Stromal cell of bone marrow (primary cell): ENCODE measurements around the gene FRK.

Experiments used
- DNase-seq: peaks from one replicate; pipeline ENCODE4 v3.0.0-alpha.2; 2012; ENCODE audit warnings: low read depth

FRK gene

DNA sequence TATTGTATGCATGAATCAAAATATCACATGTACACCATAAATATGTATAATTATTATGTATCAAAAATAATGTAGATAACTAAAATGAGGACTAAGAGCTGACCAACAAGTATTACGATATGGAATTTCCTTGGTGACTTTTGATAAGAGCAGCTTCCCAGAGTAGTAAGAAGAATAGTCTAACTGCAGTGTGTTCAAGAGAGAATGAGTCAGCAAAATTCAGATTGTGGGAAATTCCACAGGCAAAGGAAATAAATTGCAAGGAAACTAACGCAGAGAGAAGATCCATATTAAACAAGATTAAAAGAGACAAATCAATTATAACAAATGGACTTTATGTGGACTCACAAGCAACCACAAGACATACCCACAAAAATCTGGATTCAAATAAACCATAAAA is 26.4 kb downstream of the FRK start:
- peak; percentile 24 for DNase-seq

DNA sequence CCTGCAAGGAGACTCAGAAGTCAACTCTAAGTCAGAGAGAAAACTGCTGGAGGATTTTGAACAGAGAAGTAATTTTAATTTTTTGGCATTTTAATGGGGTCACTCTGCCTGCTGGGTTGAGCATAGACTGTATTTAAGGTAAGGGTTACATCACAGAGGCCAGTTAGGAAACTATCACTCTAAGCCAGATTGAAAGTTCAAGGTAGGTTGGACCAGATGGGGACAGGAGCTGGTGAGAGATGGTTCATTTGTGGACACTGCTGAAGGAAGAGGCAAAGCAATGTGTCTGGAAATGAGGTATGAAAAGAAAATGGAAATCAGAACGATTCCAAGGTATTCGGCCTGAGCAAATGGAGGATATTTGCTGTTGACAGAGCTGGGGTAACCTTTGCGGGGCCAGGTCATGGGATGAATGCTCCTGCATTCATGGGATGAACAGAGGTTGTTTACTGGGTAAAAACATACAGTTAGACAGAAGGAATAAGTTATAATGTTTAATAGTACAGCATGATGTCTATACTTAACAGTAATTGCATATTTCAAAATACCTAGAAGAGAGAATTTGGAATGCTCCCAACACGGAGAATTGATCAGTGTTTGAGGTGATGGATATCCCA is 26.9 kb downstream of the FRK start:
- DNase-seq, result no peak

DNA sequence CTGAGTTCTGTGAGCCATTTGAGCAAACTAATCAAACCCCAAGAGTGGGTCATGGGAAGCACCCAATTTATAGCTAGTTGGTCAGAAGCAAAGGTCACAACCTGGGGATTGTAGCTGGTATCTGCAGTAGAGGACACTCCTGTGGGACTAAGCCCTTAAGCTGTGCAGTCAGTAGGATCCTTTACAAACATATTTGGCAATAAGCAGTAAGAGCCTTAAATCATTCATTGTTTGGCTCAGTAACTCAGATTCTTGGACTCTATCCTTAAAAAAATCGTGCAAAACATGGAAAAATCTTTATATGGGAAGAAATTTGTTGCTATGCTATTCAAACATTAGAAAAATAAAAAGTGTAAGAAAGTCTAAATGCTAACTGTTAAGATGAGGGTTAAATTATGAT is 29.9 kb downstream of the FRK start:
- DNase-seq, result peak; percentile 22

DNA sequence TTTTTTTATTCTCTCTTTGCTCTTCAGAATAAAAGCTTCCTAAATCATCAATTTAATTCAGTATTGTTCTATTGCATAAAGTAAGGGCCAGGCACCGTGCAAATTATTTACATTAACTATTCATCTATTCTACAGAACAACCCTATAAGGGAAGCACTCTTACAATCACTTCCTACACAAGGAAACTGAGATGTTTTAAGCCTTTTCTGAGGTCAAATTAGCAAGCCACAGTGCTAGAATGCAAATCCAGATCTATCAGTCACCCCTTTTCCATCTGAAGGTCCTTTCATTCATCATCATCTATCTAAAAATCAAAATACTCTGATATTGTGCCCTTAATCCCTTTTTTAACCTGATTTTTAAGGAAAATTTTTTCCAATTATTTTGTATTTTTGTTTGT is 31.2 kb downstream of the FRK start:
- no peak for DNase-seq

DNA sequence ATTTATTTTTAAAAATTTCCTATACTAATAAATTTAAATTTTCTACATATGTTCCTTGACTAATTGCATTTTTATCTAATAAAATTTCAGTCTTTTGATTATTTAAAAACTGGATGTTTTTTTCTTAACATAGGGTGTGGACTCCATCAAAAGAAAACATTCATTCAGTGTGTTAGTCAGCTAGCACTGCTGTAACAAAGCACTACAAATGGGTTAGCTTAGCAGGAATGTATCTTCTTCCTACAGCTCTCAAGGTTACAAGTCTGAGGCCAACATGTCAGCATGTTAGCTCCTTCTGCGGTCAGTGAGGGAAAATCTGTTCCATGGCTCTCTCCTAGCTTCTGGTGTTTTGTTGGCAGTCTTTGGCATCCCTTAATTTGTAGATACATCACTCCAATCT is 32.5 kb downstream of the FRK start:
- DNase-seq, result no peak

DNA sequence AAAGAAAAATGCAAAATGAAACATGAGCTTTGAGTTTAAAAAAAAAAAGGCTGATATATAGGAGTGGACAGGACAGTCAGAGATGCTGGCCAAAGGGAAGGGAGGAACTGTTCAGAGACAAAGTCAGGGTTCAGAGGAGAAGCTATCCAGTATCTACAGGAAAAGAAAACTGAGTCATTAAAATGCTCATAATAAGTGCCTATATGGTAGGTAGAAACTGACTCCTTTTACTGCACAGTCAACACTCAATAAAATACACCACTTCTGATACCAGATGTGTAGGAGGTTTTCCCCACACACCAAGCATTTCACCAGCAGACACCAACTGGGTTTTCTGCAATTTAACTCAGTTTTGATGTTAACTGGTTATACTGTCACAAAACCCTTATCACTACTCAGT is 32.9 kb downstream of the FRK start:
- no peak for DNase-seq

DNA sequence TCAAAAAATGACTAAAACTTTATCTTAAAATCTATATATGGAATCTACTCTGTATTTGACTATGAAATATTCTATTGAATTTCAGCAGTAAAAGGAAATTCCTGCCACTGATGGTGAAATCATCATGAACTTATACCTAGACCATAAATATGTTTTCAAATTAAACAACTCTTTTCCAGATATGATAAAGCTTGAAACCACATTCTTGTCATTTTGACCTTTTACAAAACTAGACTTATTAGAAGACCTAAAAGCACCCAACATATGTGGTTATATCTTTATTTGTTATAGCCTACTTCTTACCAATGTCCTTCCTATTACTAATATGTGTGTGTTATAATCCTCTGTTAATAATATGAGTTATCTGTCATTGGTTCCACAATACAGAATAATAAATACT is 35.3 kb downstream of the FRK start:
- DNase-seq, result no peak

DNA sequence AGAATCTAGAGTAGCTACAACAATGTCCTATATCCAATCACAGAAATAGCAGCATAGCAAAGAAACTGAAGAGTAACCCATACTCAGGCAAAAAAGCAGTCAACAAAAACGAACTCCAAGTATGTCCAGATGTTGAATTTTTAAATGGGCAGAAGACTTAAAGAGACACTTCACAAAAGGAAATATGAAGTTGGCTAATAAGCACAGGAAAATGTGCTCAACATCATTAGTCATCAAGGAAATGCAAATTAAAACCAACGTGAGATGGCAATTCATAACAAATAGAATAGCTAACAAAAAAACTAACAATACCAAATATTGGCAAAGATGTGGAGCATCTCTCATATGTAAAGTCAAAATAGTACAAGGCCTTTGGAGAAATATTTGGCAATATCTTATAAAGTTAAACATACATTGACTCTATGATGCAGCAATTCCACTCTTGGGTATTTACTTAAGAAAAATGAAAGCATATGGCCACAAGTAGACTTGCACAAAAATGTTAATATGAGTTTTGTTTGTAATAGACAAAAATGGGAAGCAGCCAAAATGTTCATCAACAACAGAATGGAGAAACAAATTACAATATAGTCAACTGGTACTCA is 37.7 kb downstream of the FRK start:
- DNase-seq, result no peak

DNA sequence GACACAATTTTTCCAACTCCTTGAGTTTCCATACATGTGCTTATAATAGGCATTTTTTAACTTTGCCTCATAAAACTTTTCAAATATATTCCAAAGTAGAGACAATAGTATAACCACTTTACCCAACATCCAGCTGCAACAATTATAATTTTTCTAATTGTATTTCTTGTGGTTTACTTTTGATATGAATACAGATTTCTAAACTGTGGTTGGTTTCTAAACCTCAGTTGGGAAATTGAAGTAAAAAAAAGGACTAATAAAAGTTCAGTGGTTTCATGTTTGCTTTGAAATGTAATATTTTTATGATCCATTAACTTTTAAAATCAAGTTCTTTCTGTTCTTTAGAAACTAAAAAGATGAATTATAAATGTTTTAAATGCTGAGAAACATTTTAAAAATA is 40.0 kb downstream of the FRK start:
- DNase-seq, result no peak

DNA sequence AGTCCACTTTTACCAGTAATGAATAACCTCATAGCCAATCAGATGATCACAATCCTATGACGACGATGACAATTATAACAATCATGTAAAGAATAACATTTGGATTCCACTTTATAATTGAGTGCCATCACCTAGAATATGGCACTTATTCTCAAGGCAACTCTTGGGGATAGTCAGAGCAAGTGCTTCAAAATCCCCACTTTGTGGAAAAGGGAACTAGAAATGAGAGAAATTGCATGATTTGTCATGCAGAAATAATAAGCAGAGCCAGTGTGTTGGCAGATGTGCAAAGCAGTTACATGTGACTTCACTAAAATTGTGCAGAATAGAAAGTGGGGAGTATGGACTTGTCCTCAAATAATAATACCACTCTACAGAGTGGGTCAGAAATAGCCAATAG is 41.3 kb downstream of the FRK start:
- no peak for DNase-seq

DNA sequence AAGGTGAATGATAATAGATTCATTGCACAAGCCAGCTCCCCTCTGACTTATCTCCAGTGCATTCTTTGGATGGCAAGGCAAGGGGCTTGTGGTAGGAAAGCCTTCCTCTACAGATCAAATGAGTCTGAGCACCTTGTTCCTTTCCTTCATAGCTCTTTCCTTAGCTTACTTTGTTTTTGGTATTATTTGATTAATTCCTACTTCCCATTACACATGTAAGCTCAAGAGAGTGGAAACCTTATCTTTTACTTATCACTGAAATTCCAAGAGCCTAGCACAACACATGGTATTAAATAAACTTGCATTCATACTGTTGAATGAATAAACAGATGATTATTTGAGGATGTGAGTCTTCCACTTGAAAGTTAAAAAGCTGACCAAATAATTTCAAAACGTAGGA is 41.7 kb downstream of the FRK start:
- DNase-seq, result no peak

DNA sequence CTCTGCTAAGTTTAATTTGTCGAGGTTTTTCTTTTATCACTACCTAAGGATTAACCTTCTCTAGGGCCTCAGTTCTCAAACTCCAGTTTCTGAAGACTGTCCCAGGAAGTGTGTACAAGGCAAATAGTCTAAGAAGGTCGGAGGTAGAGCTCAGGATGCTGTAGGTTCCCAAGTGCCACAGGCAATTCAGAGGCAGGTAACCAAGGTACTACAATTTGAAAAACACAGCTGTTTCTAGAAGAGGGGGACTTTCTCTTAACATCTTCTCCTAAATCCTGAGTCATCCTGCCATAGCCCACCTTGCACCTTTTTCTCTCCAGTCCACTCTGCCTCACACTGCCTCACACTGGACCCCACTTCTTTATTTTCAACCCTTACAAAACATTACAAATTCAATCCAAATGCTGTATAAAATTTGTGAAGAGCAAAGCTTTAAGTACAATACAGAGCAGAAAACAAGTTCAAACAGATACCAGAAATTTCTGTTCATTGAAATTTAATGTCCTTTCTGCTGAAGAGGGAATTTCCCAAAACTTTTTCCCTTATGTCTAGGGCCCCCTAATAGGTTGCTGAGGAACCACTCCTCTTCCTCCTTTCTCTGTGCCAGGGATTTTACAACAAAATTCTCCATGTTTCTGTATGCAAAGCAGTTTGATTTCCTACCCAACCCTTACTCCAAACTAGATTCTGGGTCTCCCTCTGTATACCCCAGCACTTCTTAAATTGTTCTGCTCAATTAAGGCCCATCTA is 43.0 kb downstream of the FRK start:
- no peak for DNase-seq

DNA sequence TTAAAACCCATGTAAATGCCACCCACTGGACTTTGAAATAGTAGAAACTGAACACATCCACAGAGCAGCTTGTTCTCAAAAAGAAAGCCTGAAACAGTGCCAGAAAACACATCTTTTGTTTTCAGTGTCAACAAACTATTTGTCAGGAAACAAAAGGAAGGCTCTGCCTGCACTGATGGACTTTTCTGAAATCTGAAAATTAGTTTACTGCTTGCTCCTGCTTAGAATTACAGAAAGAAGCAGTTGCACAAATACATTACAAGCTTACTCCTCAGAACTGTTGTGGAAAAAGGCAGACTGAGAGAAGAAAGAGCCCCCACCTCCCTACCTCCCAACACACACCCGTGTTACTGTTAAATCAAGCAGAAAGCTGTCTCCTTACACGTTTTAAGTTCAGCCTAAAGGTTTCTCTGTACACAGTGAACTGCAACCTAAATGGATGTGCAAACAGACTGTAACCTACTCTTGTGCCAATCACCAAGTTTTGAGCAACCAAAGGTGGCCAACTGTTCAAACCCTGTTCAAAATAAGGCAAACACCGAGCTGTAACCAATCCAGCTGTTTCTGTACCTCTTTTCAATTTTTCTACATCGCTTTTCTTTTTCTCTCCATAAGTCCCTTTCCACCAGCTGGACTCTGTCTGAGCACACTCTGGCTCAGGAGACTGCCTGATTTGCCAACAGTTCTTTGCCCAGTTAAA is 43.7 kb downstream of the FRK start:
- DNase-seq, result no peak

DNA sequence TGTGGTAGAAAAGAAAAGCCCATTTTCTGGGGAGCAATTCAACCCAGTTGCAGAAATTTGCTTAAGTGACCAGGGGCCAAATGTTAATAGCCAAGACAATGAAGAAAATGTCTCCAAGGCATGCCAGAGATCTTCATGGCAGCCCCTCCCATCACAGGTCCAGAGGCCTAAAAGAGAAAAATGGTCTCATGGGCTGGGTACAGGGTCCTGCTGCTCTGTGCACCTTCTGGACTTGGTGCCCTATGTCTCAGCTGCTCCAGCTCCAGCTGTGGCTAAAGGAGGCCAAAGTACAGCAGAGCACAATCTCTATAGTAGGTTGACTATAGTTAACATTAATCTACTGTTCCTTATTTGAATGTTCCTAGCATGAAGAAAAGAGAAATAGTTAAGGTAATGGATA is 44.7 kb downstream of the FRK start:
- no peak for DNase-seq

DNA sequence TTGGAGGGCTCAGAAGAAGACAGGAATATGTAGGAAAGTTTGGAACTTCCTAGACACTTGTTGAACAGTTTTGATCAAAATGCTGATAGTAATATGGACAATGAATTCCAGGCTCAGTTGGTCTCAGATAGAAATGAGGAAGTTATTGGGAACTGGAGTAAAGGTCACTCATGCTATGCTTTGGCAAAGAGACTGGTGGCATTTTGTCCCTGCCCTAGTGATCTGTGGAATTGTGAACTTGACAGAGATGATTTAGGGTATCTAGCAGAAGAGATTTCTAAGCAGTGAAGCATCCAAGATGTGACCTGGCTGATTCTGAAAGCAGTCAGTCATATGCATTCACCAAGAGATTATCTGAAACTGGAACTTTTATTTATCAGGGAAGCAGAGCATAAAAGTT is 45.1 kb downstream of the FRK start:
- no peak for DNase-seq

DNA sequence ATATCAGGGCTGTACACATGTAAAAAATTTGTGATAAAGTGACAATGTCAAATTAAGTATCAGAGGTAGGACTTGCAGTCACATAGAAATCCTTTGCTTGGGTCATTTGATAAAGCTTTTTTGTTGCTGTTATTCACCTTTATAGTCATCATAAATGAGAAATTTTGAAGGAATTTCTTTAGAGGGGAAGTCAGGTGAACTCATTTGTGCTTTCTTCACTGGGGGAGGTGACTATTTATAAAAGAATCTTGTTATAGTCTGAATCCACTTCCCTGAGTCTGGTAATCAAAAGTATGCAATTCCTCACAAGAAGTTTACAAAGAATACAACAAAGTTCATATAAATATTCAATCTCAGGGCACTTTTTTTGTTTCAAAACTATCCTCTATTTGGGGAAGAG is 47.7 kb downstream of the FRK start:
- DNase-seq, result no peak

DNA sequence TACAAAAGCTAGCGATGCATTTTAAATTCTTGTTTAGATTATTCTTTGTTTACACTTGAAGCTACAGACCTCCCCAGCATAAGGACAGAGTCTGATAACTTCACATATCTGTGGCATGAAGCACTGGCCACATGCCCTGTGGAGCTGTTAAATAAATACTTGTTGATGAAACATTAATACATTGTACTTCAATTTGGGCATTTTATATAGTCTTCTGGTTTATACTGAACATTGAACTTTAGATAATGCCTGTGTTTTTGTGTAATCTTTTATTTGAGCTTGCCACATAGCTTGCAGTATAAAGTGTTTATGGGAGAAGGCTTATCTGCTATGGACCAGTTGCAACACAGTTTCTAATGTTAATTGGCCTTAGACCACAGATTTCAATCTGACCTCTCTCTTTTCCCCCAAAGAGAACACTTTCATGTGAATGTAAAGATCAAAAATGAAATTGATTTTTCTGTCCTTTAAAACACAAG is 48.2 kb downstream of the FRK start:
- DNase-seq, result no peak

DNA sequence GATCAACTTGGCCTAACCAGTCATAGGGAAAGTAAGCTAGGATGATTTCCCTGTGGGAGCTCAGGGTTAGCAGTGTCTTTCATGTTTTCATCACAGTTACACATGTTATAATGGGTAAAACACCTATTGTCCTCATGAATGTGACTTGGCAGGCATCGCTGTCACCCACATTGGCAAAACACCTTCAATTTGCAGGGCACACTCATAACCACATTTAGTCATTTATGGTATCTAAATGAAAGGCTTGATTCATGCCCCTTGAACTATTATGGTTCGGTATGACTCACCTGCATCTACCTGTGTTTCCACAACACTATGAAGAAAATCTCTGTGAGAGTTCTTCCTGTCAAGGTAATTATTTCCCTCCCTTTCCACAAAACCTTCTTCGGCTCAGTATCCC is 49.2 kb downstream of the FRK start:
- DNase-seq, result no peak

DNA sequence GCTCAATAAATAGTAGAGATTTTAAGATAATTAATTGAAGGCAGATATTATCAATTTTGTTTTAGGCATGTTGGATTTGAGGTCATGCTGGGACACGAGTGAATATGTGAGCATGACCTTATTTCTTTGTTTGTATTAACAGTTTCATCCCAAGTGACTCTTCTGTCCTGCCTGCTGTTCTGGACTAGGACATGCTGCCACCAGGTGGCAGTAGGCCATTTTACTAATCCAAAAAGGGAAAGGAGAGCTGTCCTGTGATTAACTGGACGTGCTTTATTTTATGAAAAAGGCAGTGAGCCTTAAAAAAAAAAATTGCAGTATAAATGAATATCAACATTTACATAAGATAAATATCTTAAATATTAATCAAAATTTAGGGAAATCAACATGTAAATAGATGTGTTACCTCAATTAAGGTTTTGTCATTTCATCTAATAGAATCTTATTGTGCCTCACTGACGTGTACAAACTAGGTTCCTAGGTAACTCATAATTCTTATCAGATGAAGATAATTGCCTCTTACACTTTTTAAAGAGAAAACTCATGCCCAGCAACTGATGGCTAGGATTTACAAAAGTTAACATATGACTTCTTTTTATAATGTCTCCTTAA is 49.8 kb downstream of the FRK start:
- DNase-seq, result peak; percentile 62

DNA sequence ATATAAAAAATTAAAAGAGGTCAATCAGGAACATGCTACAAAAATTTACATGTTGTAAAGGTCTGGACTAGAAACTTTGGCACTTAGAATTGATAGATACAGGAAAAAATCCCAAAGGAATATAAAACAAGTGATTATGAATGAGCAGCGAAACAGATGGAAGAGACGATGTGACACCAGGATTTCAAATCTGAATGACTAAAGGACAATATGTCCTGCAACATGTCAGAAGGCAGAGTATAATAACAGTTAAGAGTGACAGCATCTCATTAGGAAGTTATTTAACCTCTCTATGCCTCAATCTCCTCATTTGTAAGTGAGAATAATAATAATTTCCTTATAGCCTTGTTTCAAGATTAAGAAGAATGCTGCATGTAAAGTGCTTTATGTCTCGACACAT is 50.3 kb downstream of the FRK start:
- no peak for DNase-seq

DNA sequence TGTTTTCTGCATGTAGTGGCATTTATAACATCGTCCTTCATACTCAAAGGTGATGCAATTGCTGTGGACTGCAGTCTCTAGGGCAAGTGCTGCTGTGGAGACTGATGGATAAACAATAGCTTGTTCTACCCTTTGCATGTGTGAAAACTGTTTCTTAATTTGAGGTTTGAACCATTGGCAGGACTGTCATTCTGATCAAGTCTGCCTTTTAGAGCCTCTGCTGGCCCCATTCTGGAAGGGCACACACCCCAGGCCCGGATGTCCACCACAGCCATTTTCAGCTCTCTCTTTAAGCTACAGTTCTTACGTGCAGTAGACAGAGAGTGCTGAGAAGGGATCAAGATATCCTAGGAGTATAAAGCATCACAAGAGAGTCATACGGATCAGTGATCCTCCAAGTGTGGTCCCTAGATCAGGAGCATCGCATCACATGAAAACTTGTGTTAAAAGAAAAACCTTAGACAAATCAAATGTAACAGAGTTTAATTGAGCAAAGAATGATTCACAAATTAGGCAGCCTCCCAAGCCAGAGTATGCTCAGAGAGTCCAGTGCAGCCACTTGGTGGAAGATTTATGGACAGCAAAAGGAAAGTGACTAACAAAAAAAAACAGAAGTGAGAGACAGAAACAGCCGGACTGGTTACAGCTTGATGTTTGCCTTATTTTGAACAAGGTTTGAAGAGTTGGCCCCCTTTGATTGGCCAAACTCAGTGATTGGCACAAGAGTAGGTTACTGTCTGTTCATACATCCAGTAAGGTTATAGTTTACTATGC is 52.0 kb downstream of the FRK start:
- peak; percentile 67 for DNase-seq
